Cortex of kidney (tissue), 1 donor: ENCODE results near the gene CREM.
"Not testable (repeated sequence)": the region's sequence is repeated elsewhere in the genome, so short reads cannot be mapped to it uniquely, and the experiment has no call there.

Source experiments
- DNase-seq: peaks from one replicate; lab custom pipeline; 2025; lab: John Stamatoyannopoulos, UW

The CREM gene

GRCh38 chr10:35194471-35194870 is 67.8 kb downstream of the CREM start:
- no peak for DNase-seq

- DNase-seq, result no peak
Observed at GRCh38 chr10:35194906-35195305, 68.3 kb downstream of the CREM start.

- no peak for DNase-seq
Observed at GRCh38 chr10:35195361-35196306, 69.0 kb downstream of the CREM start.

- no peak for DNase-seq
Observed at GRCh38 chr10:35200487-35200886, 73.8 kb downstream of the CREM start.

- no peak for DNase-seq
Observed at GRCh38 chr10:35201234-35201633, 74.6 kb downstream of the CREM start.

- DNase-seq, result no peak
Observed at GRCh38 chr10:35202050-35202449, 75.4 kb downstream of the CREM start.

- DNase-seq, result no peak
Observed at GRCh38 chr10:35203745-35204144, 77.1 kb downstream of the CREM start.

- DNase-seq, result no peak
Observed at GRCh38 chr10:35204650-35205319, 78.1 kb downstream of the CREM start.

- DNase-seq, result no peak
Observed at GRCh38 chr10:35206274-35206673, 79.6 kb downstream of the CREM start.

GRCh38 chr10:35208536-35208935 is 81.9 kb downstream of the CREM start:
- no peak for DNase-seq

- DNase-seq, result no peak
Observed at GRCh38 chr10:35208949-35209613, 82.4 kb downstream of the CREM start.

- no peak for DNase-seq
Observed at GRCh38 chr10:35210961-35211360, 84.3 kb downstream of the CREM start.

- no peak for DNase-seq
Observed at GRCh38 chr10:35211390-35211789, 84.7 kb downstream of the CREM start.

- DNase-seq, result no peak
Observed at GRCh38 chr10:35212856-35213255, 86.2 kb downstream of the CREM start.

- no peak for DNase-seq
Observed at GRCh38 chr10:35213699-35214098, 87.1 kb downstream of the CREM start.

- no peak for DNase-seq
Observed at GRCh38 chr10:35214607-35215020, 88.0 kb downstream of the CREM start.

GRCh38 chr10:35215107-35215506 is 88.5 kb downstream of the CREM start:
- no peak for DNase-seq

- no peak for DNase-seq
Observed at GRCh38 chr10:35216303-35216905, 89.8 kb downstream of the CREM start.

- DNase-seq, result not testable (repeated sequence)
Observed at GRCh38 chr10:35216956-35217355, 90.3 kb downstream of the CREM start.

GRCh38 chr10:35217455-35217854 is 90.8 kb downstream of the CREM start:
- DNase-seq, result no peak

GRCh38 chr10:35218339-35218955 is 91.8 kb downstream of the CREM start:
- DNase-seq, result no peak

- no peak for DNase-seq
Observed at GRCh38 chr10:35219292-35219691, 92.6 kb downstream of the CREM start.
